ENCODE measurements around the gene LRCOL1. TPM values are rescaled to one million over a fixed set of nuclear protein-coding genes. Genes with fewer than 3 reads are reported as not detected.

The LRCOL1 gene
- total RNA-seq (2012; rRNA removed) = not detected in 2 replicates

GRCh38 chr12:132610051-132610759 lies at the start of gene LRCOL1:
LRCOL1 (minus strand) TSS chr12:132610582; CDS start chr12:132606251, 4,331 bp downstream.
- Histone ChIP-seq H3K4me3 (ENCODE audit: low read length) (peak within 1 kb of the TSS; percentile 46), H3K9ac (ENCODE audit: low read depth, low read length) (no peak within 1 kb of the TSS), H3K4me2 (ENCODE audit: low read length) (peak within 1 kb of the TSS; percentile 75), H3K9me3 (replicated peaks; ENCODE audit: low read length) (no peaks in the 10 kb centered on the region), H3K27me3 (ENCODE audit: control insufficient read depth, insufficient read depth, low read length) (peaks cover 77% of the 10 kb centered on the region), H3K4me1 (ENCODE audit: control insufficient read depth, insufficient read depth, low read length) (peaks cover 18% of the 10 kb centered on the region), H3K36me3 (ENCODE audit: insufficient read depth, low read length) (no peaks in the 10 kb centered on the region)

DNA sequence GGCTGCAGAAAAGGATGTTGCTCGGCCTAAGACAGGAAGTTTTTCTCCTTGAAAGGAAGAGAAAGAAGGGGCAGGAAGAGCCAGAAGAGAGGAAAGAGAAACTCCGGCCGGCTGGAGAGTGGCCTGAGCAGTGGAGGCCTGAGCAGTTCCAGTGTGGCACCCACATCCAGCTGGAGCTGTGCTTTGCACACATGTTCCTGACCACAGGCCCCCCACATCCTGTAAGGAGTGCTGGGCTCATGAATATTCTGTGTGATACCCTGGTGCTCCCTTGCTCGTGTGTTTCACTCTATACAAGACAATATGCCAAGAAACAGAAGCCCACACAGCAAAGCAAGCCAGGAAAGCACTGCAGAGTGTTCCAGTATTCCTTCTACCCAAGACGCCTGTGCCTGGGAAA lies 49.7 kb upstream of the LRCOL1 start:
- H3K27me3 ChIP-seq (ENCODE audit: control insufficient read depth, insufficient read depth, low read length) = no peaks in the 10 kb centered on the region
- no peak overlapping the region for H3K9ac ChIP-seq (ENCODE audit: low read depth, low read length)
- H3K4me2 ChIP-seq (ENCODE audit: low read length) = no peak overlapping the region
- H3K36me3 ChIP-seq (ENCODE audit: insufficient read depth, low read length) = peaks cover 74% of the 10 kb centered on the region
- no peaks in the 10 kb centered on the region for H3K4me1 ChIP-seq (ENCODE audit: control insufficient read depth, insufficient read depth, low read length)
- no peak overlapping the region for H3K4me3 ChIP-seq (ENCODE audit: low read length)
- H3K9me3 ChIP-seq (replicated peaks; ENCODE audit: low read length) = no peaks in the 10 kb centered on the region

- Histone ChIP-seq H3K27me3 (ENCODE audit: control insufficient read depth, insufficient read depth, low read length) (no peaks in the 10 kb centered on the region), H3K9ac (ENCODE audit: low read depth, low read length) (no peak overlapping the region), H3K4me2 (ENCODE audit: low read length) (no peak overlapping the region), H3K9me3 (replicated peaks; ENCODE audit: low read length) (no peaks in the 10 kb centered on the region), H3K4me3 (ENCODE audit: low read length) (no peak overlapping the region), H3K4me1 (ENCODE audit: control insufficient read depth, insufficient read depth, low read length) (no peaks in the 10 kb centered on the region), H3K36me3 (ENCODE audit: insufficient read depth, low read length) (peaks cover 71% of the 10 kb centered on the region)
These were observed 48.8 kb upstream of the LRCOL1 start for GRCh38 chr12:132659146-132659545.

DNA sequence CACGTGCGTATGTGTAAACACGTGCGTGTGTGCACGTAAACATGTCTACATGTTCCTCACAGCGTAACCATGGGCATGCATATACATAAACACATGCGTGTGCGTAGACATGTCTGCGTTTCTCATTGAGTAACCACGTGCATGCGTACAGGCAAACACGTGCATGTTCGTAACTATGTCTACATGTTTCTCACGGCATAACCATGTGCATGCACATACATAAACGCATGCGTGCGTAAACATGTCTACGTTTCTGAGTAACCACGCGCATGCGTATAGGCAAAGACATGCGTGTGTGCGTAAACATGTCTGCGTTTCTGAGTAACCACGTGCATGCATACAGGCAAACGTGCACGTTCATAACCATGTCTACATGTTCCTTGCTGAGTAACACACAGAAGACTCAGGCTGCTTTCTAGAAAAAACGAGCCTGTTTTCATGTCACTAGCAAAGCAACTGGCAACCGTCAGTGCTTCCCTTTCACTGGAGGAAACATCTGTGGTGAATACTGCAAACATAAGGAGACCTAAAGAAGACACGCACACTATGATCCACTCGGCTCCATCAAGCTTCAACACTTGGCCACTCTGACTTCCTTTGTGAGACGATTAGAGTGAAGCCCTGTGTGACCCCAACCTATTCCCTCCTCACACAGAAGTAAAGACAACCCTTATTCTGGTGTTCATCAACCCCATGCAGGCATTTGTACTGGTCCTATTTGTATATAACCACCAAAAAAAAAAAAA lies 47.9 kb upstream of the LRCOL1 start:
- Histone ChIP-seq H3K4me3 (ENCODE audit: low read length) (no peak overlapping the region), H3K4me1 (ENCODE audit: control insufficient read depth, insufficient read depth, low read length) (no peaks in the 10 kb centered on the region), H3K4me2 (ENCODE audit: low read length) (no peak overlapping the region), H3K9me3 (replicated peaks; ENCODE audit: low read length) (no peaks in the 10 kb centered on the region), H3K9ac (ENCODE audit: low read depth, low read length) (no peak overlapping the region), H3K27me3 (ENCODE audit: control insufficient read depth, insufficient read depth, low read length) (no peaks in the 10 kb centered on the region), H3K36me3 (ENCODE audit: insufficient read depth, low read length) (peaks cover 65% of the 10 kb centered on the region)

GRCh38 chr12:132657004-132657727 lies 46.8 kb upstream of the LRCOL1 start:
- peaks cover 58% of the 10 kb centered on the region for H3K36me3 ChIP-seq (ENCODE audit: insufficient read depth, low read length)
- H3K9me3 ChIP-seq (replicated peaks; ENCODE audit: low read length) = no peaks in the 10 kb centered on the region
- no peak overlapping the region for H3K9ac ChIP-seq (ENCODE audit: low read depth, low read length)
- H3K4me1 ChIP-seq (ENCODE audit: control insufficient read depth, insufficient read depth, low read length) = no peaks in the 10 kb centered on the region
- H3K27me3 ChIP-seq (ENCODE audit: control insufficient read depth, insufficient read depth, low read length) = no peaks in the 10 kb centered on the region
- H3K4me3 ChIP-seq (ENCODE audit: low read length) = no peak overlapping the region
- no peak overlapping the region for H3K4me2 ChIP-seq (ENCODE audit: low read length)

GRCh38 chr12:132653567-132654290 lies 43.3 kb upstream of the LRCOL1 start:
- Histone ChIP-seq H3K9me3 (replicated peaks; ENCODE audit: low read length) (no peaks in the 10 kb centered on the region), H3K4me1 (ENCODE audit: control insufficient read depth, insufficient read depth, low read length) (no peaks in the 10 kb centered on the region), H3K27me3 (ENCODE audit: control insufficient read depth, insufficient read depth, low read length) (no peaks in the 10 kb centered on the region), H3K4me3 (ENCODE audit: low read length) (no peak overlapping the region), H3K4me2 (ENCODE audit: low read length) (no peak overlapping the region), H3K36me3 (ENCODE audit: insufficient read depth, low read length) (peaks cover 44% of the 10 kb centered on the region), H3K9ac (ENCODE audit: low read depth, low read length) (no peak overlapping the region)

DNA sequence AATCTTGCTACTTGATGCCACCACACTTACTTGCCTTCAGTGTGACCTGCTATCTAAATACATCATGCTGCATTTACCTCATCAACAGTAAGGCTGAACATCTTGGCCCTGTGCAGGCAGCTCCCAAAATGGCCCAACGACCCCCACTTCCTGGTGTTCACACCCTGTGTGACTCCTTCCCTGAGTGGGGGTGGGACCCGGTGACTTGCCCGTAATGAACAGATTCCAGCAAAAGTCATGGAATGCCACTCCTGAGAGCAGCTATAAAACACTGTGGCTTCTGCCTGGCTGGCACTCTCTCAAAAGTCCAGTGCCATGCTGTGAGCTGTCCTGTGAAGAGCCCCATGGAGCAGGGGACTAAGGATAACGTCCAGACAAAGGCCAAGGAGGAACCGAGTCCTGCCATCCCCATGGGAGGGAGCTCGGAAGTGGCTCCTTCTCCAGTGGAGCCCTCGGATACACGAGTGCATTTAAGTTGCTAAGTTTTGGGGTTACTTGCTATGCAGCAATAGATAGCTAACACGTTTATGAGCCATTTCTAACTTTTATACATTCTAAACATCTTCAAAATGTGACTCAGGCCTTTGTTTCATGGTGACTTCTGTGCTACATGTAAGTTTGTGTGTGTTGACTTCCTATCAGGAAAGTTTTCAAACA lies 41.2 kb upstream of the LRCOL1 start:
- Histone ChIP-seq H3K9ac (ENCODE audit: low read depth, low read length) (no peak overlapping the region), H3K4me1 (ENCODE audit: control insufficient read depth, insufficient read depth, low read length) (no peaks in the 10 kb centered on the region), H3K4me3 (ENCODE audit: low read length) (no peak overlapping the region), H3K36me3 (ENCODE audit: insufficient read depth, low read length) (peaks cover 40% of the 10 kb centered on the region), H3K4me2 (ENCODE audit: low read length) (no peak overlapping the region), H3K27me3 (ENCODE audit: control insufficient read depth, insufficient read depth, low read length) (no peaks in the 10 kb centered on the region), H3K9me3 (replicated peaks; ENCODE audit: low read length) (no peaks in the 10 kb centered on the region)

- H3K36me3 ChIP-seq (ENCODE audit: insufficient read depth, low read length) = peaks cover 43% of the 10 kb centered on the region
These were observed 39.0 kb upstream of the LRCOL1 start for GRCh38 chr12:132649226-132649945.

GRCh38 chr12:132648616-132649225 lies 38.3 kb upstream of the LRCOL1 start:
- Histone ChIP-seq H3K4me1 (ENCODE audit: control insufficient read depth, insufficient read depth, low read length) (no peaks in the 10 kb centered on the region), H3K9me3 (replicated peaks; ENCODE audit: low read length) (no peaks in the 10 kb centered on the region), H3K36me3 (ENCODE audit: insufficient read depth, low read length) (peaks cover 44% of the 10 kb centered on the region), H3K4me2 (ENCODE audit: low read length) (no peak overlapping the region), H3K27me3 (ENCODE audit: control insufficient read depth, insufficient read depth, low read length) (no peaks in the 10 kb centered on the region), H3K9ac (ENCODE audit: low read depth, low read length) (no peak overlapping the region), H3K4me3 (ENCODE audit: low read length) (no peak overlapping the region)

More at GRCh38 chr12:132649226-132649945, 39.0 kb upstream of the LRCOL1 start:
- Histone ChIP-seq H3K9ac (ENCODE audit: low read depth, low read length) (no peak overlapping the region), H3K9me3 (replicated peaks; ENCODE audit: low read length) (no peaks in the 10 kb centered on the region), H3K4me1 (ENCODE audit: control insufficient read depth, insufficient read depth, low read length) (no peaks in the 10 kb centered on the region), H3K27me3 (ENCODE audit: control insufficient read depth, insufficient read depth, low read length) (no peaks in the 10 kb centered on the region), H3K4me2 (ENCODE audit: low read length) (no peak overlapping the region), H3K4me3 (ENCODE audit: low read length) (no peak overlapping the region)

- no peak overlapping the region for H3K4me3 ChIP-seq (ENCODE audit: low read length)
- H3K36me3 ChIP-seq (ENCODE audit: insufficient read depth, low read length) = peaks cover 47% of the 10 kb centered on the region
- H3K9ac ChIP-seq (ENCODE audit: low read depth, low read length) = no peak overlapping the region
- no peaks in the 10 kb centered on the region for H3K9me3 ChIP-seq (replicated peaks; ENCODE audit: low read length)
- no peak overlapping the region for H3K4me2 ChIP-seq (ENCODE audit: low read length)
- H3K27me3 ChIP-seq (ENCODE audit: control insufficient read depth, insufficient read depth, low read length) = no peaks in the 10 kb centered on the region
- H3K4me1 ChIP-seq (ENCODE audit: control insufficient read depth, insufficient read depth, low read length) = no peaks in the 10 kb centered on the region
These were observed 37.5 kb upstream of the LRCOL1 start for GRCh38 chr12:132647858-132648257.
